NCI-H1930 (cell line): ENCODE results near the gene CENPK.
A peak's percentile ranks its signal among the peaks of the same experiment; 100 is the strongest.
"Not testable (repeated sequence)": the region's sequence is repeated elsewhere in the genome, so short reads cannot be mapped to it uniquely, and the experiment has no call there.

ENCODE experiments used
- DNase-seq, 2 experiments: peaks; one replicate each; lab custom pipeline; 2025; lab: John Stamatoyannopoulos, UW

The CENPK gene

GRCh38 chr5:65508978-65509377 lies 54.0 kb downstream of the CENPK start:
- DNase-seq, result no peak

- DNase-seq, result no peak
Observed at GRCh38 chr5:65506961-65507360, 56.0 kb downstream of the CENPK start.

GRCh38 chr5:65489119-65489518 lies 73.8 kb downstream of the CENPK start:
- no peak for DNase-seq

- not testable (repeated sequence) for DNase-seq
Observed at GRCh38 chr5:65488038-65488687, 74.8 kb downstream of the CENPK start.

- DNase-seq, result not testable (repeated sequence)
Observed at GRCh38 chr5:65486803-65487202, 76.2 kb downstream of the CENPK start.

- no peak for DNase-seq
Observed at GRCh38 chr5:65485405-65485804, 77.6 kb downstream of the CENPK start.

GRCh38 chr5:65483546-65484346 lies 79.2 kb downstream of the CENPK start:
- peak in 1 of 2 experiments; percentile 22 for DNase-seq

- DNase-seq, result no peak
Observed at GRCh38 chr5:65482736-65483545, 80.0 kb downstream of the CENPK start.

GRCh38 chr5:65482296-65482735 lies 80.7 kb downstream of the CENPK start:
- DNase-seq, result no peak

GRCh38 chr5:65481635-65482295 lies 81.2 kb downstream of the CENPK start, which contains the start of gene ADAMTS6:
Gene ADAMTS6 (minus strand): TSS chr5:65481920. CDS start chr5:65473673, 8,247 bp downstream.
- DNase-seq, result peak; percentile 10 to 16

- no peak for DNase-seq
Observed at GRCh38 chr5:65481171-65481581, 81.8 kb downstream of the CENPK start.

GRCh38 chr5:65480306-65480865 lies 82.6 kb downstream of the CENPK start:
- no peak for DNase-seq

GRCh38 chr5:65479527-65479926 lies 83.4 kb downstream of the CENPK start:
- no peak for DNase-seq

- no peak for DNase-seq
Observed at GRCh38 chr5:65478336-65478735, 84.6 kb downstream of the CENPK start.

- no peak for DNase-seq
Observed at GRCh38 chr5:65475895-65476294, 87.1 kb downstream of the CENPK start.

- DNase-seq, result no peak
Observed at GRCh38 chr5:65475336-65475735, 87.6 kb downstream of the CENPK start.

GRCh38 chr5:65474130-65474711 lies 88.7 kb downstream of the CENPK start:
- no peak for DNase-seq

GRCh38 chr5:65468633-65469032 lies 94.3 kb downstream of the CENPK start:
- DNase-seq, result no peak
